Gastroesophageal sphincter (tissue), 4 donors: Measurements from ENCODE around the gene CSF3R. TPM values are rescaled to one million over a fixed set of nuclear protein-coding genes. Genes with fewer than 3 reads are reported as not detected.

ENCODE experiments used
- ATAC-seq: fragments of 150-250 bp; one replicate; pipeline ENCODE4 v1.9.1; 2016; ENCODE audit warnings: mild to moderate bottlenecking, moderate library complexity
- H3K27ac ChIP-seq, 4 donors: fragments of 200-600 bp; sonication (generic) in 3 of 4; 1 replicate in 3 of 4; 2 replicates in 1 of 4; pipeline ENCODE4 v1.5.1; 2016 to 2019
- H3K27me3 ChIP-seq: fragments of 200-600 bp; sonication (generic); one replicate; pipeline ENCODE4 v1.5.1; 2019
- H3K36me3 ChIP-seq, 2 donors: fragments of 200-600 bp; sonication (generic); one replicate each; pipeline ENCODE4 v1.5.1; 2019; ENCODE audit warnings: control low read depth in 1 of 2
- H3K4me1 ChIP-seq, 3 donors: fragments of 200-600 bp; sonication (generic); 1 replicate in 2 of 3; 2 replicates in 1 of 3; pipeline ENCODE4 v1.5.1; 2016 to 2019; ENCODE audit warnings: control low read depth in 2 of 3
- H3K4me3 ChIP-seq, 2 donors: fragments of 200-600 bp; sonication (generic); one replicate each; pipeline ENCODE4 v1.5.1; 2019; ENCODE audit warnings: mild to moderate bottlenecking in 1 of 2, moderate library complexity in 1 of 2
- H3K9me3 ChIP-seq, 3 donors: fragments of 200-600 bp; sonication (generic); one replicate each; pipeline ENCODE4 v1.5.1; 2017 to 2019; ENCODE audit warnings: control low read depth in 2 of 3
- EP300 ChIP-seq: sonication (generic); formaldehyde crosslinking; IDR thresholded peaks from one replicate; pipeline ENCODE4 v1.6.1; 2017; ENCODE audit warnings: antibody characterized with exemption, mild to moderate bottlenecking
- POLR2A ChIP-seq, 2 donors: fragments of 450-650 bp; IDR thresholded peaks; one replicate each; pipeline ENCODE4 v1.6.1; 2017; ENCODE audit warnings: antibody characterized with exemption in 2 of 2, mild to moderate bottlenecking in 2 of 2, moderate library complexity in 1 of 2
- POLR2AphosphoS5 ChIP-seq: sonication (generic); formaldehyde crosslinking; IDR thresholded peaks from one replicate; pipeline ENCODE4 v1.6.1; 2017; ENCODE audit warnings: antibody characterized with exemption
- WGBS, 2 donors: methylation state at CpG; one replicate each; pipeline ENCODE4 v1.1.5; 2018; ENCODE audit warnings: low coverage in 1 of 2; 5-methylcytosine and 5-hydroxymethylcytosine counted together
- total RNA-seq, 4 donors: library from RNA; depleted of rRNA; stranded (reverse); fragments of >200 nt; gene quantifications; one replicate each; pipeline ENCODE4 v1.1.0, GENCODE V29; 2016
- TF ChIP-seq, protein P1 (sequence below), 4 experiments: fragments of 200-600 bp in 2 of 4; fragments of 450-650 bp in 2 of 4; sonication (generic) in 1 of 4; IDR thresholded peaks; one replicate each; pipeline ENCODE4 v1.5.1; 2017 to 2019; ENCODE audit warnings: antibody characterized with exemption in 4 of 4, mild to moderate bottlenecking in 2 of 4, moderate library complexity in 2 of 4

CSF3R gene
- total RNA-seq, 4 donors from 2014 or later, result 2.7 to 26.8 (median 10.1) TPM

- peaks cover 44% of the 10 kb centered on the region for H3K27me3 ChIP-seq
- 68 to 81% methylated on average over 3 to 5 of the region's 7 CpGs for WGBS, 2 donors
- no peak overlapping the region for H3K27ac ChIP-seq
- no peaks in the 10 kb centered on the region for H3K36me3 ChIP-seq
- no peak overlapping the region for H3K4me3 ChIP-seq
- TF ChIP-seq POLR2A (IDR thresholded peaks at IDR 0.05), result no peak
- TF ChIP-seq, protein P1, sequence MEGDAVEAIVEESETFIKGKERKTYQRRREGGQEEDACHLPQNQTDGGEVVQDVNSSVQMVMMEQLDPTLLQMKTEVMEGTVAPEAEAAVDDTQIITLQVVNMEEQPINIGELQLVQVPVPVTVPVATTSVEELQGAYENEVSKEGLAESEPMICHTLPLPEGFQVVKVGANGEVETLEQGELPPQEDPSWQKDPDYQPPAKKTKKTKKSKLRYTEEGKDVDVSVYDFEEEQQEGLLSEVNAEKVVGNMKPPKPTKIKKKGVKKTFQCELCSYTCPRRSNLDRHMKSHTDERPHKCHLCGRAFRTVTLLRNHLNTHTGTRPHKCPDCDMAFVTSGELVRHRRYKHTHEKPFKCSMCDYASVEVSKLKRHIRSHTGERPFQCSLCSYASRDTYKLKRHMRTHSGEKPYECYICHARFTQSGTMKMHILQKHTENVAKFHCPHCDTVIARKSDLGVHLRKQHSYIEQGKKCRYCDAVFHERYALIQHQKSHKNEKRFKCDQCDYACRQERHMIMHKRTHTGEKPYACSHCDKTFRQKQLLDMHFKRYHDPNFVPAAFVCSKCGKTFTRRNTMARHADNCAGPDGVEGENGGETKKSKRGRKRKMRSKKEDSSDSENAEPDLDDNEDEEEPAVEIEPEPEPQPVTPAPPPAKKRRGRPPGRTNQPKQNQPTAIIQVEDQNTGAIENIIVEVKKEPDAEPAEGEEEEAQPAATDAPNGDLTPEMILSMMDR (IDR thresholded peaks at IDR 0.05), result no peak
- TF ChIP-seq EP300, result no peak
- no peak for TF ChIP-seq POLR2AphosphoS5
- H3K9me3 ChIP-seq, result peaks cover 0 to 21% (median 0%) of the 10 kb centered on the region in 3 donors
- no peak for ATAC-seq
- H3K4me1 ChIP-seq, result no peaks in the 10 kb centered on the region
Measured at GRCh38 chr1:36528361-36529349, 45.9 kb upstream of the CSF3R start.

- no peaks in the 10 kb centered on the region for H3K9me3 ChIP-seq
- peaks cover 37% of the 10 kb centered on the region for H3K27me3 ChIP-seq
- no peaks in the 10 kb centered on the region for H3K4me1 ChIP-seq
- no peak overlapping the region for H3K27ac ChIP-seq
- no peak for ATAC-seq
- H3K36me3 ChIP-seq, result no peaks in the 10 kb centered on the region
- 91% methylated on average over 5 of the region's 10 CpGs; no CpG with 5 or more reads in 1 of the 2 donors for WGBS, 2 donors
- TF ChIP-seq, protein P1 (IDR thresholded peaks at IDR 0.05), result no peak
- TF ChIP-seq POLR2AphosphoS5, result no peak
- TF ChIP-seq POLR2A (IDR thresholded peaks at IDR 0.05), result no peak
- TF ChIP-seq EP300, result no peak
- H3K4me3 ChIP-seq, result no peak overlapping the region
Measured at GRCh38 chr1:36525166-36525565, 42.5 kb upstream of the CSF3R start.

GRCh38 chr1:36524359-36525062 is 41.8 kb upstream of the CSF3R start:
- peaks cover 32% of the 10 kb centered on the region for H3K27me3 ChIP-seq
- TF ChIP-seq, protein P1 (IDR thresholded peaks at IDR 0.05), result no peak
- TF ChIP-seq POLR2A (IDR thresholded peaks at IDR 0.05) (no peak), POLR2AphosphoS5 (no peak), EP300 (no peak)
- no peak overlapping the region for H3K27ac ChIP-seq
- H3K36me3 ChIP-seq, result no peaks in the 10 kb centered on the region
- H3K4me1 ChIP-seq, result no peaks in the 10 kb centered on the region
- H3K9me3 ChIP-seq, result no peaks in the 10 kb centered on the region
- 75 to 76% methylated on average over 11 to 16 of the region's 16 CpGs for WGBS, 2 donors
- ATAC-seq, result no peak
- no peak overlapping the region for H3K4me3 ChIP-seq

DNA sequence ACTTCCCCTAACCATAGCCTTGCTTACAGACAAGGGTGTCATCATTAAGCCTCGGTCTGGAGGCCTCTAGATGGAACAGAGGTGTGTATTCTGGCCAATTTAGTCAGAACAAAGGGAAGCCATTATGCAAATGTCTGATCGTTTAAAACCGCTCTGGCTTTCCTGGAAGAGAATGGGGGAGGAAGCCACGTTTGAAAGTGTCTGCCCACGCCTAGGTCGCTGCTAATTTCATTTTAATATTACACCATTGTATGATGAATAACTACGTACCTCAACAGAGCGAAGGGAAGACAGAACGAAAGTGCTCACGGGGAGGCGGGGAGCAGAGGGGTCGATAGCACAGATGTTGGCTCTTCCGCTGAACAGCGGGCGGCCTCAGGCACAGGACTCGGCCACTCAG is 41.1 kb upstream of the CSF3R start:
- Histone ChIP-seq H3K4me1 (no peaks in the 10 kb centered on the region), H3K27ac (no peak overlapping the region), H3K4me3 (no peak overlapping the region), H3K9me3 (no peaks in the 10 kb centered on the region), H3K36me3 (no peaks in the 10 kb centered on the region), H3K27me3 (peaks cover 26% of the 10 kb centered on the region)
- no peak for TF ChIP-seq POLR2AphosphoS5
- 42 to 51% methylated on average over 10 to 11 of the region's 16 CpGs for WGBS, 2 donors
- no peak for ATAC-seq

- TF ChIP-seq POLR2AphosphoS5, result no peak
- TF ChIP-seq, protein P1 (IDR thresholded peaks at IDR 0.05), result no peak
- TF ChIP-seq POLR2A (IDR thresholded peaks at IDR 0.05), result no peak
- no peak for TF ChIP-seq EP300
- WGBS, 2 donors, result 89% methylated on average over 3 of the region's 4 CpGs; no CpG with 5 or more reads in 1 of the 2 donors
- Histone ChIP-seq H3K27ac (no peak overlapping the region), H3K27me3 (peaks cover 19% of the 10 kb centered on the region), H3K9me3 (no peaks in the 10 kb centered on the region), H3K4me3 (no peak overlapping the region), H3K4me1 (no peaks in the 10 kb centered on the region), H3K36me3 (no peaks in the 10 kb centered on the region)
- ATAC-seq, result no peak
Measured at GRCh38 chr1:36523230-36523495, 40.5 kb upstream of the CSF3R start.
